Activated CD4-positive, alpha-beta T cell treated with anti-CD3 and anti-CD28 coated beads for 36 hours (primary cell): ENCODE data around the gene DDX47. TPM values are rescaled to one million over a fixed set of nuclear protein-coding genes. Genes with fewer than 3 reads are reported as not detected.
A peak's percentile ranks its signal among the peaks of the same experiment; 100 is the strongest.
"Not testable (repeated sequence)": the region's sequence is repeated elsewhere in the genome, so short reads cannot be mapped to it uniquely, and the experiment has no call there.

Source experiments
- ATAC-seq: fragments of 200-7000 bp; cut with Tn5 transposase; one replicate; pipeline ENCODE4 v1.10.0; 2021; ENCODE audit warnings: mild to moderate bottlenecking, moderate library complexity
- CTCF ChIA-PET: fragments of 350-600 bp; sonication (Branson Sonifier 250); formaldehyde crosslinking; loops from one replicate; lab custom pipeline; 2021; ENCODE audit warnings: antibody characterized with exemption; lab: Charles Lee
- POLR2A ChIA-PET: fragments of 350-600 bp; sonication (Branson Sonifier 250); formaldehyde crosslinking; loops from one replicate; lab custom pipeline; 2021; ENCODE audit warnings: antibody characterized with exemption, inconsistent platforms; lab: Charles Lee
- DNase-seq: peaks from one replicate; pipeline ENCODE4 v3.0.0-alpha.2; 2020
- H3K27ac Mint-ChIP-seq: one replicate; pipeline ENCODE4 v1.8.0; 2021; ENCODE audit warnings: mixed read lengths
- H3K27me3 Mint-ChIP-seq: one replicate; pipeline ENCODE4 v1.8.0; 2021; ENCODE audit warnings: mixed read lengths
- H3K36me3 Mint-ChIP-seq: one replicate; pipeline ENCODE4 v1.8.0; 2021; ENCODE audit warnings: low read depth, mixed read lengths
- H3K4me1 Mint-ChIP-seq: one replicate; pipeline ENCODE4 v1.8.0; 2021; ENCODE audit warnings: mixed read lengths
- H3K4me3 Mint-ChIP-seq: one replicate; pipeline ENCODE4 v1.8.0; 2021; ENCODE audit warnings: mild to moderate bottlenecking, moderate library complexity, mixed read lengths
- H3K9me3 Mint-ChIP-seq: one replicate; pipeline ENCODE4 v1.8.0; 2021; ENCODE audit warnings: low read depth, mixed read lengths
- intact Hi-C, 2 experiments: fragments of 100-400 bp; cut with DNase I in 1 of 2; cut with micrococcal nuclease in 1 of 2; formaldehyde crosslinking; loops; one replicate each; pipeline versions ENCODE4 v1.14.2 to v1.15.1; 2022 to 2024; cut with DNase I, micrococcal nuclease
- total RNA-seq, 2 experiments: library from RNA; stranded (reverse); gene quantifications; one replicate each; pipeline ENCODE4 v1.2.3, GENCODE V29; 2021

DDX47 gene
- total RNA-seq, 2 experiments from 2014 or later, result 91.3 to 91.9 TPM

DNA sequence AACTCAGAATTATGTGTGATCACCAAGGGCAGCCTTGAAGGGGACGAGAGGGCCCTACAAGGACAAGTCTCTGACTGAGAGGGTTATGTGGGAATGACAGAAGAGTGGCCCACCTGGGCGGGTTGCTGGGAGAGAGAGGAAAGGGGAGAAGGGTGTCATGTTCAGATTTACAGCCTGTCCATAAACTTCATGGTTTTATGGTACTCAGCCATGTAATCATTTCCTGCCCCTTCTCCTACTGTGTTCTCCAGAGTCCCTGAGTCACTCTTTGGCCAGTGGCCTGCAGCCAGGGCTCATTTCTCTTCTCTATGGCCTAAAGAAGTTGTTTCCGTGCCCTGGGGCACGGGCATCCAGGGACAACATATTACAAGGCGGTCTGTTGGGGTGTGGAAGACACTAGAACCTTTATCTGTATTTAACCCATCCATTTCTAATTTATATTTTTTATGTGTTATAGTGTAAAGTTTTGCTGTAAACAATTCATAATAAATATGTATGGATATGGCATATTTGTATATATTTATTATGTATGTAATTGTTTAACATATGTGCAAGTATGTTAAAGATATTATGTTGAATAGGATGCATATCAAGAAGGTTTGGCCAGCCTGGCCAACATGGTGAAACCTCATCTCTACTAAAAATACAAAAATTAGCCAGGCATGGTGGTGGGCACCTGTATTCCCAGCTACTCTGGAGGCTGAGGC is 26.9 kb downstream of the DDX47 start:
- no peak for ATAC-seq
- ChIA-PET CTCF (no interaction called here), POLR2A (no interaction called here)
- Mint-ChIP-seq H3K27ac (no peak overlapping the region), H3K4me3 (no peak overlapping the region), H3K36me3 (peaks cover 30% of the 10 kb centered on the region), H3K27me3 (no peaks in the 10 kb centered on the region), H3K9me3 (no peaks in the 10 kb centered on the region), H3K4me1 (peaks cover 32% of the 10 kb centered on the region)
- intact Hi-C loops, result loop anchor here (5.0 kb wide), 3 partner anchors 53 to 372 kb away; partner anchors contain the start of genes APOLD1 (in 1 of the 2) and HEBP1 (in 1 of the 2)
- DNase-seq, result no peak

- ChIA-PET CTCF (interaction anchor here (0.7 kb wide), 1 partner anchor 375 kb away, joined by 3 read pairs; no protein-coding TSS in a partner anchor), POLR2A (no interaction called here)
- DNase-seq (no peak), ATAC-seq (no peak)
- Mint-ChIP-seq H3K4me3 (no peak overlapping the region), H3K36me3 (peaks cover 30% of the 10 kb centered on the region), H3K9me3 (no peaks in the 10 kb centered on the region), H3K4me1 (peaks cover 35% of the 10 kb centered on the region), H3K27me3 (no peaks in the 10 kb centered on the region), H3K27ac (no peak overlapping the region)
- intact Hi-C loops, result no loop called here
Measured at GRCh38 chr12:12840580-12840899, 27.4 kb downstream of the DDX47 start.

GRCh38 chr12:12841428-12841827 is 28.3 kb downstream of the DDX47 start:
- ATAC-seq, H3K27ac Mint-ChIP-seq, H3K9me3 Mint-ChIP-seq, POLR2A ChIA-PET, DNase-seq, H3K4me3 Mint-ChIP-seq, intact Hi-C loops, H3K27me3 Mint-ChIP-seq: not testable (repeated sequence)
- CTCF ChIA-PET, result interaction anchor here (0.6 kb wide), 1 partner anchor 908 kb away, joined by 4 read pairs; no protein-coding TSS in a partner anchor
- Mint-ChIP-seq H3K4me1 (peaks cover 44% of the 10 kb centered on the region), H3K36me3 (peaks cover 24% of the 10 kb centered on the region)

DNA sequence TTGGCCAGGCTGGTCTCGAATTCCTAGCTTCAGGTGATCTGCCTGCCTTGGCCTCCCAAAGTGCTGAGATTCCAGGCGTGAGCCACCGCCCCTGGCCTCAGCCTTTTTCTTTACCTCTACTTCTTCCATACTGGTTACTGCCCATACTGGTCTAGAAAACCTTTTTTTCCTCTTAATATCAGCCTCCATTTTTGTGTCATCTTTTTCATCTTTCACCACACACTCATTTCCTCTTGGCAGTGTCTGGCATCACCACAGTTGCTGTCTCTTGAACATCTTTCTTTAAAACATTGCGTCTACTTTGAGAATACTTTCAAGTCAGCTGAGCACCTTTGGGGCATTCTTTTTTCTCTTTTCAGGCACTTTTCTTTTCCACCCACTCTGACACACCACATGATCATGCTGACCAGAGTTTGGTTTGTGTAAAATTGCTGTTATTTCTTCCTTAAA is 32.7 kb downstream of the DDX47 start:
- peaks cover 3% of the 10 kb centered on the region for H3K9me3 Mint-ChIP-seq
- ATAC-seq (peak; percentile 63), DNase-seq (no peak)
- intact Hi-C loops, result no loop called here
- no peaks in the 10 kb centered on the region for H3K27me3 Mint-ChIP-seq
- H3K4me1 Mint-ChIP-seq, result peaks cover 20% of the 10 kb centered on the region
- POLR2A ChIA-PET, result interaction anchor here (0.6 kb wide), 1 partner anchor 55 kb away, joined by 3 read pairs; no protein-coding TSS in a partner anchor
- CTCF ChIA-PET, result interaction anchor here (0.5 to 1.9 kb wide), 3 partner anchors 8 to 98 kb away, joined by 3 to 6 read pairs (median 5); no protein-coding TSS in a partner anchor
- peaks cover 22% of the 10 kb centered on the region for H3K36me3 Mint-ChIP-seq
- H3K27ac Mint-ChIP-seq, result peak overlapping the region; percentile 48
- no peak overlapping the region for H3K4me3 Mint-ChIP-seq

GRCh38 chr12:12846780-12847179 is 33.6 kb downstream of the DDX47 start:
- H3K9me3 Mint-ChIP-seq, intact Hi-C loops, H3K27me3 Mint-ChIP-seq, POLR2A ChIA-PET, H3K4me3 Mint-ChIP-seq: not testable (repeated sequence)
- peak; percentile 39 for ATAC-seq
- peaks cover 20% of the 10 kb centered on the region for H3K4me1 Mint-ChIP-seq
- DNase-seq, result peak; percentile 16
- peak overlapping the region; percentile 51 for H3K27ac Mint-ChIP-seq
- H3K36me3 Mint-ChIP-seq, result peaks cover 30% of the 10 kb centered on the region
- CTCF ChIA-PET, result interaction anchor here (0.6 to 1.9 kb wide), 3 partner anchors 8 to 220 kb away, joined by 3 to 6 read pairs (median 3); no protein-coding TSS in a partner anchor

DNA sequence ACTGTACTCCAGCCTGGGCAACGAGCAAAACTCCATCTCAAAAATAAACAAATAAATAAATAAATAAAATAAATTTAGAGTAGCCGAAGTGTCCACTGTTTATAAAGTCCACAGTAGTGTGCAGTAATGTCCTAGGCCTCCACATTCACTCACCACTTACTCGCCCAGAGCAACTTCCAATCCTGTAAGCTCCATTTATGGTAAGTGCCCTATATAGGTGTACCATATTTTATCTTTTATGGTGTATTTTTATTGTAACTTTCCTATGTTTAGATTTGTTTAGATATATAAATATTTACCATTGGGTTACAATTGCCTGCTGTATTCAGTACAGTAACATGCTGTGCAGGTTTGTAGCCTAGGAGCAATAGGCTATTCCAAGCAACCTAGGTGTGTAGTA is 40.3 kb downstream of the DDX47 start:
- peaks cover 10% of the 10 kb centered on the region for H3K9me3 Mint-ChIP-seq
- ChIA-PET CTCF (interaction anchor here (0.7 to 0.9 kb wide), 3 partner anchors 9 to 16 kb away, joined by 3 to 4 read pairs (median 3); no protein-coding TSS in a partner anchor), POLR2A (no interaction called here)
- intact Hi-C loops, result no loop called here
- H3K27ac Mint-ChIP-seq, result no peak overlapping the region
- no peak for DNase-seq
- no peaks in the 10 kb centered on the region for H3K4me1 Mint-ChIP-seq
- no peak overlapping the region for H3K4me3 Mint-ChIP-seq
- no peaks in the 10 kb centered on the region for H3K27me3 Mint-ChIP-seq
- ATAC-seq, result no peak
- peaks cover 26% of the 10 kb centered on the region for H3K36me3 Mint-ChIP-seq

GRCh38 chr12:12859690-12860089 is 46.5 kb downstream of the DDX47 start:
- POLR2A ChIA-PET, result no interaction called here
- CTCF ChIA-PET, result interaction anchor here (0.7 kb wide), 1 partner anchor 54 kb away, joined by 4 read pairs; no protein-coding TSS in a partner anchor
- no peaks in the 10 kb centered on the region for H3K27me3 Mint-ChIP-seq
- H3K4me3 Mint-ChIP-seq, result no peak overlapping the region
- DNase-seq (no peak), ATAC-seq (no peak)
- H3K9me3 Mint-ChIP-seq, result no peaks in the 10 kb centered on the region
- H3K27ac Mint-ChIP-seq, result no peak overlapping the region
- H3K4me1 Mint-ChIP-seq, result no peaks in the 10 kb centered on the region
- intact Hi-C loops, result no loop called here
- H3K36me3 Mint-ChIP-seq, result peaks cover 30% of the 10 kb centered on the region

- Mint-ChIP-seq H3K27ac (no peak overlapping the region), H3K36me3 (peaks cover 29% of the 10 kb centered on the region), H3K27me3 (no peaks in the 10 kb centered on the region), H3K4me3 (no peak overlapping the region), H3K4me1 (no peaks in the 10 kb centered on the region), H3K9me3 (no peaks in the 10 kb centered on the region)
- ChIA-PET POLR2A (no interaction called here), CTCF (no interaction called here)
- intact Hi-C loops, result no loop called here
- DNase-seq, result no peak
- ATAC-seq, result no peak
Measured at GRCh38 chr12:12864243-12864642, 51.1 kb downstream of the DDX47 start.

DNA sequence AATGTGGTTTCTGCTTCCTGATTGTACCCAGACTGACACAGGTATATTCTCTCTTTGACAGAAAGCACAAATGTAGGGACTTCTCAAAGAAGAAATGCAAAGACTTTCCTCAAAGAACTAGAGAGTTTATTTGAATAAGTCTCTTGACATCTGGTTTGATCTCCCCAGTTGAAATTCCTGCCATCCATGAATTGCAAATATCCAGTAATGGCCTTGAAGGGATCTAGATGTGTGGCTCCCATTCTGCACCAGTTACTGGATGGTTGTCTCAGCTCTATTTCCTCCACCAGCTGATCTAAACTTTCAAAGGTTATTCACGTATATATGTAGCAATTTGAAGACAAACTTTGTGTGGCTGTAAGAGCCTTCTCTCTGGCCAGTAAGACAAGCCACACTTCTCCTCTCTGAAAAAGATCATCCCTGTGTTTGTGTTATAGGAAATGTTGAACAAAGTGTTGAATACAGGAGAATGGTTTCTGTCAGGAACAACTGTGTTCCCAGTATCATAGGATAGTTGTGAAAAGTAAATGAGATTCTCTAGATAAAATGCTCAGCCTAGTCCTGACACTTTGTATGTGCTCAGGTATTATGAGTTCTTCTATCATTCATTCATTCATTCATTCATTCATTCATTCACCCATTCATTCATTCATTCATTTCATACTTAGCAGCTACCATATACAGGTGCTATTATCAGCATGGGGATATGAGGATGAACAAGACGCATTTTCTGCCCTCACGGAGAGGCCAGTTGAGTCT is 55.5 kb downstream of the DDX47 start:
- H3K4me3 Mint-ChIP-seq, result no peak overlapping the region
- ATAC-seq (no peak), DNase-seq (no peak)
- CTCF ChIA-PET, result interaction anchor here (0.7 kb wide), 2 partner anchors 17 to 721 kb away, joined by 3 read pairs; no protein-coding TSS in a partner anchor
- H3K36me3 Mint-ChIP-seq, result peaks cover 14% of the 10 kb centered on the region
- intact Hi-C loops, result no loop called here
- no peak overlapping the region for H3K27ac Mint-ChIP-seq
- no peaks in the 10 kb centered on the region for H3K9me3 Mint-ChIP-seq
- no peaks in the 10 kb centered on the region for H3K27me3 Mint-ChIP-seq
- POLR2A ChIA-PET, result no interaction called here
- no peaks in the 10 kb centered on the region for H3K4me1 Mint-ChIP-seq

GRCh38 chr12:12870465-12870864 is 57.3 kb downstream of the DDX47 start:
- intact Hi-C loops, result no loop called here
- Mint-ChIP-seq H3K27me3 (no peaks in the 10 kb centered on the region), H3K36me3 (peaks cover 8% of the 10 kb centered on the region)

GRCh38 chr12:12871587-12872138 is 58.5 kb downstream of the DDX47 start:
- ATAC-seq (no peak), DNase-seq (no peak)
- Mint-ChIP-seq H3K9me3 (no peaks in the 10 kb centered on the region), H3K27me3 (no peaks in the 10 kb centered on the region), H3K27ac (no peak overlapping the region), H3K4me1 (no peaks in the 10 kb centered on the region), H3K4me3 (no peak overlapping the region), H3K36me3 (peaks cover 8% of the 10 kb centered on the region)
- ChIA-PET CTCF (interaction anchor here (0.7 to 1.1 kb wide), 2 partner anchors 9 to 15 kb away, joined by 3 to 4 read pairs; no protein-coding TSS in a partner anchor), POLR2A (no interaction called here)
- intact Hi-C loops, result no loop called here

More at GRCh38 chr12:12870465-12870864, 57.3 kb downstream of the DDX47 start:
- H3K4me3 Mint-ChIP-seq, result no peak overlapping the region
- no peaks in the 10 kb centered on the region for H3K4me1 Mint-ChIP-seq
- H3K27ac Mint-ChIP-seq, result no peak overlapping the region
- no peak for ATAC-seq
- POLR2A ChIA-PET, result no interaction called here
- CTCF ChIA-PET, result no interaction called here
- no peaks in the 10 kb centered on the region for H3K9me3 Mint-ChIP-seq
- no peak for DNase-seq
